ENCODE data around the gene TRIM17. TPM values are rescaled to one million over a fixed set of nuclear protein-coding genes. Genes with fewer than 3 reads are reported as not detected.

TRIM17 gene
- total RNA-seq, 1 donor, result under 0.01 TPM

DNA sequence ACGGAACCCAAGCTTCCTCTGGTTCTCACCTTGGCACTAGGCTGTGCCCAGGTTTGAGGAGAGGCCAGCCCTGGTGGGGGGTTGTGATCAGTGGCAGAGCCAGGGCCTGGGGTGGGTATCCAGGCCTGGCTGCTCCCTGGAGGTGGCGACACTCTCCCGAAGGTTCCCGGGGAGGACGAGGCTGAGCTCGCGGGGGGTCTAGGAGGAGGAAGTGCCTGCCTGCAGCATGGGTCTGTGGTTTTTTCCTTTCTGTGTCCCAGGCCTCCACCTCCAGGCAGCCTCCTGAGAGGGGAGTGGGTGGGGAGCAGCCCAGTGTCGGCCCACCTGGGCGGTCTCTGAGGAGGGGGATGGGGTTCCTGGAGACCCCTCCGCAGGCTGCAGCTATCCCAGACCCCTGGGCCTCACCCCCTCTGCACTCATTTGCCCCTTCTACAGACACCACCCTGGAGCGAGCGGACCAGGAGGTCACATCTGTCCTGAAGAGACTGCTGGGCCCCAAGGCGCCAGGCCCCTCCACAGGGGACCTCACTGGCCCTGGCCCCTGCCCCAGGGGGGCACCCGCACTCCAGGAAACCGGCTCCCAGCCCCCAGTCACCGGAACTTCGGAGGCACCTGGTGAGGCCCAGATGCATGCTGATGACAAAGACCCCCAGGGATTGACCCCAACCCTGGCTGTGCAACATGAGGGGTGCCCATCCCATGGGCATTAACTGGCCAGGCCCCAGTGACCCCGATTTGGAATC, 54.3 kb downstream of the TRIM17 start:
- H3K27ac ChIP-seq (ENCODE audit: low read depth, low read length), result no peak overlapping the region
- TF ChIP-seq, protein P1, sequence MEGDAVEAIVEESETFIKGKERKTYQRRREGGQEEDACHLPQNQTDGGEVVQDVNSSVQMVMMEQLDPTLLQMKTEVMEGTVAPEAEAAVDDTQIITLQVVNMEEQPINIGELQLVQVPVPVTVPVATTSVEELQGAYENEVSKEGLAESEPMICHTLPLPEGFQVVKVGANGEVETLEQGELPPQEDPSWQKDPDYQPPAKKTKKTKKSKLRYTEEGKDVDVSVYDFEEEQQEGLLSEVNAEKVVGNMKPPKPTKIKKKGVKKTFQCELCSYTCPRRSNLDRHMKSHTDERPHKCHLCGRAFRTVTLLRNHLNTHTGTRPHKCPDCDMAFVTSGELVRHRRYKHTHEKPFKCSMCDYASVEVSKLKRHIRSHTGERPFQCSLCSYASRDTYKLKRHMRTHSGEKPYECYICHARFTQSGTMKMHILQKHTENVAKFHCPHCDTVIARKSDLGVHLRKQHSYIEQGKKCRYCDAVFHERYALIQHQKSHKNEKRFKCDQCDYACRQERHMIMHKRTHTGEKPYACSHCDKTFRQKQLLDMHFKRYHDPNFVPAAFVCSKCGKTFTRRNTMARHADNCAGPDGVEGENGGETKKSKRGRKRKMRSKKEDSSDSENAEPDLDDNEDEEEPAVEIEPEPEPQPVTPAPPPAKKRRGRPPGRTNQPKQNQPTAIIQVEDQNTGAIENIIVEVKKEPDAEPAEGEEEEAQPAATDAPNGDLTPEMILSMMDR (IDR thresholded peaks at IDR 0.05; ENCODE audit: extremely low read depth, low read depth, low read length), result no peak
- no peaks in the 10 kb centered on the region for H3K79me2 ChIP-seq (ENCODE audit: insufficient read depth, low read length)
- H3K4me2 ChIP-seq (ENCODE audit: insufficient read depth, low read length), result no peak overlapping the region
- H3K4me3 ChIP-seq (ENCODE audit: insufficient read depth, low read length), result no peak overlapping the region
- H3K36me3 ChIP-seq (ENCODE audit: insufficient read depth, low read length), result no peaks in the 10 kb centered on the region
- H4K20me1 ChIP-seq (ENCODE audit: insufficient read depth, low read length), result no peaks in the 10 kb centered on the region
- peak; percentile 87 for DNase-seq (ENCODE audit: insufficient read length, low spot score, missing footprints)
- H3K27me3 ChIP-seq (ENCODE audit: insufficient read depth, low read length), result no peaks in the 10 kb centered on the region
- no peak overlapping the region for H2AFZ ChIP-seq (ENCODE audit: low read length)
- H3K9me3 ChIP-seq (ENCODE audit: low read depth, low read length), result no peaks in the 10 kb centered on the region
- no peaks in the 10 kb centered on the region for H3K4me1 ChIP-seq (ENCODE audit: insufficient read depth, low read length)

DNA sequence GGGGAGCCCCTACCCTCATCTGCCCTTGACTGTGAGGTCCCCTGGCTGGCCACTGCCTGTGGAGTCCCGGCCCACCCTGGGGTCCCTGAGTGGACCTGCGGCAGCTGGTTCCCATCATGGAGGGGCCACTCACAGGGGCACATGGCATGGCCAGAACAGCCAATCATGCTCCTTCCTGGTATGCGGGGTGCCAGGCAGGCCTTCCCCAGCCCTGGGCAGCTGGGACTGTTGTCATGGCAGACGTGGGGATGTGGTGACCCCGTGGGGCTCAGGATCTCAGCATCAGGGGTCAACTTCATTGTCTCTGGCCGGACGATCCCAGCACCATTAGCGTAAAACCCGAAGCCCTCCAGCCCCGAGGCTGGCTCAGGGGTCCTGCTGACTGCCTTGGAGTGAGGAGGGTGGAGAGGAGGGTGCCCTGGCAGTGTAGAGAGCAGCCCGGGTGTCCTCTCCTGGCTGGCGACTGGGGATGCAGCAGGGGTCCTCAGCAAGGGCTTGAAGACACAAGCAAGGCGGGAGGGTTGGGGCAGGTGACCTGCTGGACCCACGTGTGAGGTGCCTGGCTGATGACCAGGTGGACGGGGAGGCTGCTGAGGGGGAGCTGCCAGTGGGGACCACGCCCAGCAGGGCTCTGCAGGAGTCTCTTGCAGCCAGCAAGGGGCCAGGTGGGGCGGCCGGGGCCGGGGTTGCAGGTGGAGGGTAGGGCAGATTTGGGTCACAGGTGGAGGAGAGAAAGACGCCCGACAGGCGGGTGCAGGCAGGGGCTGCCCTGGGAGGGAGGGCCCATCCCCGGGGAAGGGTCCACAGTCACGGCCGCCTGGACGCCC, 55.1 kb downstream of the TRIM17 start:
- no peak overlapping the region for H2AFZ ChIP-seq (ENCODE audit: low read length)
- TF ChIP-seq, protein P1 (IDR thresholded peaks at IDR 0.05; ENCODE audit: extremely low read depth, low read depth, low read length), result no peak
- H3K27me3 ChIP-seq (ENCODE audit: insufficient read depth, low read length), result no peaks in the 10 kb centered on the region
- no peaks in the 10 kb centered on the region for H3K9me3 ChIP-seq (ENCODE audit: low read depth, low read length)
- no peaks in the 10 kb centered on the region for H3K36me3 ChIP-seq (ENCODE audit: insufficient read depth, low read length)
- no peak overlapping the region for H3K27ac ChIP-seq (ENCODE audit: low read depth, low read length)
- no peaks in the 10 kb centered on the region for H3K4me1 ChIP-seq (ENCODE audit: insufficient read depth, low read length)
- H3K4me2 ChIP-seq (ENCODE audit: insufficient read depth, low read length), result no peak overlapping the region
- no peaks in the 10 kb centered on the region for H4K20me1 ChIP-seq (ENCODE audit: insufficient read depth, low read length)
- DNase-seq (ENCODE audit: insufficient read length, low spot score, missing footprints), result peak; percentile 85
- no peak overlapping the region for H3K4me3 ChIP-seq (ENCODE audit: insufficient read depth, low read length)
- H3K79me2 ChIP-seq (ENCODE audit: insufficient read depth, low read length), result no peaks in the 10 kb centered on the region

DNA sequence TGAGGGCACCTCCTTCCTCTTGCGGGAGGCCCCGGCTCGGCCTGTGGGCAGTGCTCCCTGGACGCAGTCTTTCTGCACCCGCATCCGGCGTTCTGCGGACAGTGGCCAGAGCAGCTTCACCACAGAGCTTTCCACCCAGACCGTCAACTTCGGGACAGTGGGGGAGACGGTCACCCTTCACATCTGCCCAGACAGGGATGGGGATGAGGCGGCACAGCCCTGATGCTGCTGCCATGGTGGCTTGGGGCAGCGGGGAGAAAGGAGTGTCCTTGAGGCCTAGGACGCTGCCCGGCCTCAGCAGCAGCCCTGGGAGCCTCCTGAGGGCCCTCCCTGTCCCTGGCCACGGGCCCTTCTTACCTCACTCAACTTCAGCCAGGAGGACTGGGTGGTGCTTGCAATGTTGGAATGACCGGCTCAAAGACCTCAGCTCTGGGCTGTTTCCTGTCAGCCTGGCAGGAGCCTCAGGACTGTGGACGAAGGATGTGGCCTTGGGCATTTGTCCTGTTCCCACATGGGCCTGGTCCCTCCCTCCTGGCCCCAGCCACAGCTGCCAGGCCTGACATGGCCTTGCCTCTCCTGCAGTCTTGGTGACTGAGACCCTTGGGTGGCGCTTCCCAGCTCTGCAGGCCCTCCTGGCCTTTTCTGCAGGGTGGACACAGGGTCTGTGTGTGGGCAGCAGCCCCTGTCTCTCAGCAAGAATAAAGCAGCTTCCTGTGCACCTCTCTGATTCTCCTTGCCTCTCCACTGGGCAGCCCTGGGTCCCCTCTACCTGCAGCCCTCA, 55.9 kb downstream of the TRIM17 start:
- Histone ChIP-seq H3K27me3 (ENCODE audit: insufficient read depth, low read length) (no peaks in the 10 kb centered on the region), H3K27ac (ENCODE audit: low read depth, low read length) (no peak overlapping the region), H3K4me2 (ENCODE audit: insufficient read depth, low read length) (no peak overlapping the region), H4K20me1 (ENCODE audit: insufficient read depth, low read length) (no peaks in the 10 kb centered on the region), H3K4me3 (ENCODE audit: insufficient read depth, low read length) (no peak overlapping the region), H2AFZ (ENCODE audit: low read length) (no peak overlapping the region), H3K9me3 (ENCODE audit: low read depth, low read length) (no peaks in the 10 kb centered on the region), H3K36me3 (ENCODE audit: insufficient read depth, low read length) (no peaks in the 10 kb centered on the region), H3K4me1 (ENCODE audit: insufficient read depth, low read length) (no peaks in the 10 kb centered on the region), H3K79me2 (ENCODE audit: insufficient read depth, low read length) (no peaks in the 10 kb centered on the region)
- peak; percentile 82 for DNase-seq (ENCODE audit: insufficient read length, low spot score, missing footprints)
- TF ChIP-seq, protein P1 (IDR thresholded peaks at IDR 0.05; ENCODE audit: extremely low read depth, low read depth, low read length), result no peak
